ENCODE data around the gene REEP6. TPM values are rescaled to one million over a fixed set of nuclear protein-coding genes. Genes with fewer than 3 reads are reported as not detected.

REEP6 gene
- total RNA-seq, 3 donors from 2014 or later (not counting 1 experiment from before 2014, with no cell fraction given): 3.9 to 5.0 (median 4.3) TPM

- peak overlapping the region in 1 of 2 donors; percentile 23 for H3K27ac Mint-ChIP-seq
- Histone ChIP-seq H3K4me3 (ENCODE audit: low read length) (no peak overlapping the region), H3K27ac (ENCODE audit: low read length) (no peak overlapping the region), H3K9me3 (ENCODE audit: control insufficient read depth, insufficient read depth, low read length) (no peaks in the 10 kb centered on the region), H3K4me1 (ENCODE audit: control insufficient read depth, insufficient read depth, low read length) (peaks cover 29% of the 10 kb centered on the region), H3K36me3 (ENCODE audit: control insufficient read depth, insufficient read depth, low read length) (no peaks in the 10 kb centered on the region), H3K27me3 (ENCODE audit: control insufficient read depth, insufficient read depth, low read length) (peaks cover 46% of the 10 kb centered on the region)
- no peaks in the 10 kb centered on the region for H3K36me3 Mint-ChIP-seq
- peaks cover 10 to 31% of the 10 kb centered on the region in 2 donors for H3K4me1 Mint-ChIP-seq
- 83% methylated on average over 9 of the region's 9 CpGs for WGBS (ENCODE audit: insufficient coverage)
- ATAC-seq (no peak), DNase-seq (no peak)
- H3K9me3 Mint-ChIP-seq: no peaks in the 10 kb centered on the region
- no peak for TF ChIP-seq CTCF (IDR thresholded peaks at IDR 0.05)
- H3K4me3 Mint-ChIP-seq: no peak overlapping the region
- intact Hi-C loops (cut with micrococcal nuclease): no loop called here
- H3K27me3 Mint-ChIP-seq (ENCODE audit: low read depth in 2 of 2): peaks cover 28 to 30% of the 10 kb centered on the region in 2 donors
Measured at GRCh38 chr19:1447944-1448343, 43.0 kb upstream of the REEP6 start.

DNA sequence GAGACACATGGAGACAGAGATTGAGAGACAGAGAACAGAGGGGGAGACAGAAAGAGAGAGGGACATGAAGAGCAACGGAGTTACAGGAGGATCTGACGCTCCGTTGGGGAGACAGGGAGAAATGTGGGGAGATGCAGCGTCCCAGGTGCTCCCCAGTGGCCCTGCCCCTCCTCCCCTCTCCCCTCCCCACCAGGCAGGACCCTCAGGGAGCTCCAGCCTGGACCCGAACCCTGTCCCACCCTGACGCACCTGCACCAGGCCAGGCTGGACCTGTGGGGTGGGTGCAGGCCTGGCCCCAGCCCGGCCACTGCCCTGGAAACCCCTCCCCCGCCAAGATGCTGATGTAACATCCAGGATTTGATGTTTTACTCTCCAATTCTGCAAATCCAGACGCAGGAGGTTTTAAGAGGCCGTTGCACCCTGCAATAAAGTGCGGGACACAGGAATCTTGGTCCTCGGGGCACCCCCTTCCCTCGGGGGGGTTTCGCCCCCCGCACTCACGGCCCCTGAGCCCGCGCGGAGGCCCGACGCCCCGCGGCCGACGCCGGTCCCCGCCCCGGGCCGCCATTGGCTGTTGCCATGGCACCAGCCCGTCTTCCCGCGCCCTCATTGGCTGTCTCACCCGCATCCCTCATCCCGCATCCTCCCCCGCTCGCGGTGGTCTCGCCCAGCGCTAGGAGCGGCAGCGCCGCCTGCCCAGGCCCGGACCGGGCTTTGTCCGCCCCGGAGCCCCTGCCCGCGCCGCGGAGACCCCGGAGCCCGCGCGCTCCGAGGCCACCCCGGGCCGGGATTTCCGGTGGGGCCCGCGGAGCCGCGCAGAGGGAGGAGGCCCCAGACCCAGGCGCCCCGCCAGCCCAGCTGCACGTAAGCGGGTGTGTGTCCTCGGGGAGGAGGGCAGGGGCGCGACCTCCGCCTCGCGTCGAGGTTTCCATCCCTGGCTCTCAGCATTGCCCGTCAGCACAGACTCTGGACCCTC lies 41.2 kb upstream of the REEP6 start, which contains the start of gene APC2:
TSS of gene APC2 (plus strand) at position 655 of the 976 bp plus-strand sequence. CDS start 2,881 bp downstream, outside the sequence.
- no peak within 1 kb of the TSS for H3K27ac Mint-ChIP-seq
- H3K27me3 Mint-ChIP-seq (ENCODE audit: low read depth in 2 of 2): peaks cover 30 to 33% of the 10 kb centered on the region in 2 donors
- peaks cover 6 to 32% of the 10 kb centered on the region in 2 donors for H3K4me1 Mint-ChIP-seq
- H3K36me3 Mint-ChIP-seq: no peaks in the 10 kb centered on the region
- peaks cover 59% of the 10 kb centered on the region for H3K27me3 ChIP-seq (ENCODE audit: control insufficient read depth, insufficient read depth, low read length)
- peak in 1 of 2 donors; percentile 63 for DNase-seq
- peak within 1 kb of the TSS; percentile 65 for H3K4me3 Mint-ChIP-seq
- H3K9me3 Mint-ChIP-seq: no peaks in the 10 kb centered on the region
- H3K27ac ChIP-seq (ENCODE audit: low read length): no peak within 1 kb of the TSS
- intact Hi-C loops (cut with micrococcal nuclease): no loop called here
- H3K9me3 ChIP-seq (ENCODE audit: control insufficient read depth, insufficient read depth, low read length): no peaks in the 10 kb centered on the region
- peaks cover 24% of the 10 kb centered on the region for H3K4me1 ChIP-seq (ENCODE audit: control insufficient read depth, insufficient read depth, low read length)
- H3K4me3 ChIP-seq (ENCODE audit: low read length): no peak within 1 kb of the TSS
- peak in 1 of 3 donors; percentile 39 for ATAC-seq
- 3% methylated on average over 72 of the region's 74 CpGs for WGBS (ENCODE audit: insufficient coverage)
- H3K36me3 ChIP-seq (ENCODE audit: control insufficient read depth, insufficient read depth, low read length): no peaks in the 10 kb centered on the region
- no peak for TF ChIP-seq CTCF (IDR thresholded peaks at IDR 0.05)

DNA sequence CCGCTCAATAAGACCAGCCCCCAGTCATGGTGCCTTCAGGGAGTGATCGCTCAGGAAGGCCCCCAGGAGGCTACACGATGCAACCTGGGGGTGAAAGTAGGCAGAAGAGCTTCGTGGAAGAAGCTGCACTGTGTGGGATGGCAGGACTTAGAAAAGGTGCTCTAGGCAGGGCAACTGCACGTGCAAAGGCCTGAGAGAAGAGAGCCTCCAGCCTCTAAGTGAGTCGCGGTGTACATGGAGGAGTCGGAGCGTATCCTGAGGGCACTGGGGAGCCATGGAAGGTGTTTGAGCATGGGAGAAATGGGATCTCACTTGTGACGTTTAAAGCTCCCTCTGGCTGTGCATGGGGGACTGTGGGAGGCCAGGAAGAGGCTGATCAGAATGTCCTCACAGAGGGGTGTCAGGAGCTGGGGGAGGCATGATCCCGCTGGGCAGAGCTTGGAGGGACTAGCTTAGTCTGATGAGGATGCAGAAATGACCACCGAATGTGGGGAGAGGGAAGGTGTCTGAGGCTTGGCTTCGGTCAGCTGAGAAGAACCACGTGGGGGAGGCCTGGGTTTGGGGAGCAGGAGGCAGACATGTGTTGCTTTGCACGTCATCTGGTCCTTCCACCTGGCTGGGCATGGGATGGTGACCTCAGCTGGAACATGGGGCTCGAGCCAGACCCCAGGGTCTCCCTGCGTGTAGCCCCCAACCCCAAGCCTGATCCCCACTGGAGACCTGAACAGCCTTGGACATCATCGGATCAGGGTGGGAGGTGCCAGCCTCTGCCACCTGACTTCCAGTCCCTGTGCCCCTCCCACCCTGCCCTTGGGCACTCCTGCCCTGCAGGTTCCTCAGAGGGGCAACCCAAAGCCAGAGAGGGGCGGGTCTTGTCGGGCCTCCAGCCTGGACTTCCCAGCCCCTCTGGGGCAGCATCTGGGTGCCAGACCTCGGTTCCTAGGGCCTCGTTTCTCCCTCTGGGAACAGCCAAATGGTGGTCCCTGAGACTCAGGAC lies 39.9 kb upstream of the REEP6 start:
- WGBS (ENCODE audit: insufficient coverage): 58% methylated on average over 22 of the region's 22 CpGs
- Mint-ChIP-seq H3K36me3 (no peaks in the 10 kb centered on the region), H3K9me3 (no peaks in the 10 kb centered on the region), H3K27me3 (ENCODE audit: low read depth in 2 of 2) (peaks cover 30 to 43% of the 10 kb centered on the region in 2 donors), H3K4me3 (no peak overlapping the region), H3K4me1 (peaks cover 4 to 31% of the 10 kb centered on the region in 2 donors), H3K27ac (no peak overlapping the region)
- H3K4me1 ChIP-seq (ENCODE audit: control insufficient read depth, insufficient read depth, low read length): peaks cover 26% of the 10 kb centered on the region
- TF ChIP-seq CTCF (IDR thresholded peaks at IDR 0.05): no peak
- DNase-seq (no peak), ATAC-seq (no peak)
- intact Hi-C loops (cut with micrococcal nuclease): no loop called here
- no peak overlapping the region for H3K4me3 ChIP-seq (ENCODE audit: low read length)
- no peaks in the 10 kb centered on the region for H3K36me3 ChIP-seq (ENCODE audit: control insufficient read depth, insufficient read depth, low read length)
- peaks cover 68% of the 10 kb centered on the region for H3K27me3 ChIP-seq (ENCODE audit: control insufficient read depth, insufficient read depth, low read length)
- peaks cover 6% of the 10 kb centered on the region for H3K9me3 ChIP-seq (ENCODE audit: control insufficient read depth, insufficient read depth, low read length)
- no peak overlapping the region for H3K27ac ChIP-seq (ENCODE audit: low read length)

Measured in natural killer cell (primary cell).